WERI-Rb-1 (cell line): ENCODE measurements around the gene RELN.

Experiments used
- DNase-seq: peaks from one replicate; pipeline ENCODE4 v3.0.0-alpha.2; 2020
- H3K27ac ChIP-seq: fragments of 250-450 bp; sonication (Bioruptor Pico); 2 replicates; pipeline ENCODE4 v1.5.1; 2020; ENCODE audit warnings: mild to moderate bottlenecking, moderate library complexity
- H3K27me3 ChIP-seq: fragments of 250-450 bp; sonication (Bioruptor Pico); 2 replicates; pipeline ENCODE4 v1.5.1; 2021; ENCODE audit warnings: mild to moderate bottlenecking, low read depth, moderate library complexity; ENCODE audit not compliant: insufficient read depth, severe bottlenecking
- H3K36me3 ChIP-seq: fragments of 250-450 bp; sonication (Bioruptor Pico); 2 replicates; pipeline ENCODE4 v1.5.1; 2020; ENCODE audit warnings: mild to moderate bottlenecking, moderate library complexity
- H3K4me3 ChIP-seq: 2 replicates; pipeline ENCODE4 v1.5.1; 2011; ENCODE audit warnings: low read depth, mild to moderate bottlenecking, control low read depth, low read length
- H3K9me3 ChIP-seq: fragments of 250-450 bp; sonication (Bioruptor Pico); 2 replicates; pipeline ENCODE4 v1.5.1; 2021; ENCODE audit warnings: mild to moderate bottlenecking, moderate library complexity; ENCODE audit not compliant: severe bottlenecking
- TF ChIP-seq, protein P1 (sequence below): IDR thresholded peaks from 2 replicates; pipeline ENCODE4 v1.5.1; 2011; ENCODE audit warnings: low read depth, mild to moderate bottlenecking, control low read depth, inconsistent platforms, low read length

The RELN gene

GRCh38 chr7:104017001-104017400, 27.5 kb upstream of the RELN start:
- DNase-seq: no peak
- H3K27ac ChIP-seq: no peak overlapping the region
- TF ChIP-seq, protein P1, sequence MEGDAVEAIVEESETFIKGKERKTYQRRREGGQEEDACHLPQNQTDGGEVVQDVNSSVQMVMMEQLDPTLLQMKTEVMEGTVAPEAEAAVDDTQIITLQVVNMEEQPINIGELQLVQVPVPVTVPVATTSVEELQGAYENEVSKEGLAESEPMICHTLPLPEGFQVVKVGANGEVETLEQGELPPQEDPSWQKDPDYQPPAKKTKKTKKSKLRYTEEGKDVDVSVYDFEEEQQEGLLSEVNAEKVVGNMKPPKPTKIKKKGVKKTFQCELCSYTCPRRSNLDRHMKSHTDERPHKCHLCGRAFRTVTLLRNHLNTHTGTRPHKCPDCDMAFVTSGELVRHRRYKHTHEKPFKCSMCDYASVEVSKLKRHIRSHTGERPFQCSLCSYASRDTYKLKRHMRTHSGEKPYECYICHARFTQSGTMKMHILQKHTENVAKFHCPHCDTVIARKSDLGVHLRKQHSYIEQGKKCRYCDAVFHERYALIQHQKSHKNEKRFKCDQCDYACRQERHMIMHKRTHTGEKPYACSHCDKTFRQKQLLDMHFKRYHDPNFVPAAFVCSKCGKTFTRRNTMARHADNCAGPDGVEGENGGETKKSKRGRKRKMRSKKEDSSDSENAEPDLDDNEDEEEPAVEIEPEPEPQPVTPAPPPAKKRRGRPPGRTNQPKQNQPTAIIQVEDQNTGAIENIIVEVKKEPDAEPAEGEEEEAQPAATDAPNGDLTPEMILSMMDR: no peak

GRCh38 chr7:104012835-104013234, 23.4 kb upstream of the RELN start:
- TF ChIP-seq, protein P1: no peak
- Histone ChIP-seq H3K27me3 (no peaks in the 10 kb centered on the region), H3K36me3 (no peaks in the 10 kb centered on the region), H3K4me3 (no peak overlapping the region), H3K27ac (no peak overlapping the region), H3K9me3 (no peaks in the 10 kb centered on the region)
- DNase-seq: no peak

More at GRCh38 chr7:104017001-104017400, 27.5 kb upstream of the RELN start:
- Histone ChIP-seq H3K9me3 (no peaks in the 10 kb centered on the region), H3K4me3 (no peak overlapping the region), H3K27me3 (no peaks in the 10 kb centered on the region), H3K36me3 (no peaks in the 10 kb centered on the region)

DNA sequence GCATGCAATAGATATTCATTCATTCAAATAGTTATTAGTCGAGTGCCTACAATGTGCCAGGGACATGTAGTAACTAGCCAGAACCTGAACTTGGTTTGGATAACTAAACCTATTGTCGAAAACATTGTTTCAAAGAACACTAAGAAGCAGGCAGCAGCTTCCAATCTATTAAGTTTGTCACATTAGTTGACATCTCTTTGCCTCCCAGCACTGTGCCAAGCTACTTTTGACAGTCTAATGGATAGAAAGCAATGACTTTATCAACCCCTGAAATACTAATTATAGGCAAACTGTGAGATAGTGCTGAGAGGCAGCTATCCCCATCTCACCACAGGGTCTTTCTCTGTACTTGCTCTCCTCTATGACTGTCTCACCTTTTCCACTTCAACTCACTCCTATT, 22.4 kb upstream of the RELN start:
- no peaks in the 10 kb centered on the region for H3K27me3 ChIP-seq
- DNase-seq: no peak
- H3K27ac ChIP-seq: no peak overlapping the region
- H3K4me3 ChIP-seq: no peak overlapping the region
- TF ChIP-seq, protein P1: no peak
- no peaks in the 10 kb centered on the region for H3K36me3 ChIP-seq
- H3K9me3 ChIP-seq: no peaks in the 10 kb centered on the region

DNA sequence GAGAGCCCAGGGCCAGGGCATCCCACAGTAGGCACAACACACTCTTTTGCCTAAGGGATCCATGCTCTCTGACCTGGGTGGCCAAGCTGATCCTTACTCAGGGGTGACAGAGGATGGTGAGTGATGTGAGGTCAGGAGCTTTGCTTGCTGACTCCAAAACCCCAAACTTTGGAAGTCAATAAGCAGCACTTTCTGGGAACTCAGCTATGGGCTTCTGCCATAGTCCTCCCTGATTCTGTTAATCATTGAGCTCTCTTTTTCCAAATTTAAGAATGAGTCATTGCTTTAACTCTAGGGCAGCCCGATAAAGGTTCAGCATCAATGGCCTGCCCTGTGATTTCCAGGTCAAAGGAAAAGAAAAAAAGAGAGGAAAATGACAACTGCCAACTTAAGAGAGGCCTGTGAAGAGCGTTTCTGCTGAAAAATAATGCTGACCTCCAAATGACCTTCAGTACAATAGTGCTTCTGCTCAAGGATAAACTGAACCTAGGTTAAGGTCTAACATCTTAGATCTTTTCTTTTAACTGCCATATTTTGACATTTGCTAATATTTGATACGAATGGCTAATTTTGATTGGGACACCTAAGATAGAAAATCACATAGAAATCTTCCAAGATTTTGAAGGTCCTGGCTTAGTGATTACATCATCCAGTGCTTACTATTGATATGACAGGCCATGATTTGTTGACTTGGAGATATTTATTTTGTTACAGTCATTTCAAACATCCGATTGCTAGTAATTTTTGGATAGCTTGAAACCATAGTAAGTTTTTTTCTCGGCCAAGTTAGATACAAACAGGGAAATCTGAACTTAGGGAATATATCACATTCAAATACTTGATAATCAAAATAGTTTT, 20.8 kb upstream of the RELN start:
- no peak for DNase-seq
- Histone ChIP-seq H3K9me3 (no peaks in the 10 kb centered on the region), H3K4me3 (no peak overlapping the region), H3K36me3 (no peaks in the 10 kb centered on the region), H3K27me3 (no peaks in the 10 kb centered on the region), H3K27ac (no peak overlapping the region)
- TF ChIP-seq, protein P1: no peak

DNA sequence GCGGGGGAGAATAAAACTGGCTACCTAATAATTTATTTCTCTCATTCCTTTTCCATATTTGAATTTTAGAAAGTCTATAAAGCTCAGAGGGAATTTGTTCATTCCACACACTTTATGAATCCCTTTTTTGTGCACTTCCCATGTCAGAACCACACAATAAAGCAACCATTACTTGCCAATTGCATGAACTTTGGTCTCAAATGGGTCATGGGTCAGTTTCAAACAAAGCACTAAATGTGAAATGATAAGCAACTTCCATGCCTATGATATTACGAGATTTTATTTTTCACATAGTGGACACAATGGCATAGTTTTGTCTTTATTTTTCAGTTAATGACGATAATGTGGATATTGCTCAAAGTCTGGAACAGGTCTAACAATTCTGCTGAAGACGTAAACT, 18.6 kb upstream of the RELN start:
- H3K27me3 ChIP-seq: no peaks in the 10 kb centered on the region
- H3K27ac ChIP-seq: no peak overlapping the region
- H3K36me3 ChIP-seq: no peaks in the 10 kb centered on the region
- DNase-seq: no peak
- H3K9me3 ChIP-seq: no peaks in the 10 kb centered on the region
- H3K4me3 ChIP-seq: no peak overlapping the region
- TF ChIP-seq, protein P1: no peak
